Kidney (tissue), 14 donors: ENCODE data around the gene CKAP2L. TPM values are rescaled to one million over a fixed set of nuclear protein-coding genes. Genes with fewer than 3 reads are reported as not detected.

Source experiments
- DNase-seq, 5 donors: peaks; one replicate each; pipeline ENCODE4 v3.0.0-alpha.2; 2013 to 2020
- FAIRE-seq: peaks from 2 replicates; lab custom pipeline; 2012; peaks lifted over from hg19 to GRCh38; lab: Jason Lieb, UNC
- H3K27ac ChIP-seq, 2 donors: one replicate each; pipeline ENCODE4 v1.7.0; 2013; ENCODE audit warnings: low read depth in 2 of 2, low read length in 2 of 2, inconsistent platforms in 1 of 2
- H3K27me3 ChIP-seq: one replicate; pipeline ENCODE4 v1.7.1; 2013; ENCODE audit warnings: low read length, inconsistent platforms; ENCODE audit not compliant: control insufficient read depth, insufficient read depth
- H3K36me3 ChIP-seq, 3 donors: one replicate each; pipeline versions ENCODE4 v1.7.0 to v1.7.1; 2013; ENCODE audit warnings: low read length in 3 of 3, control low read depth in 1 of 3, inconsistent platforms in 1 of 3; ENCODE audit not compliant: insufficient read depth in 3 of 3, control insufficient read depth in 2 of 3
- H3K4me1 ChIP-seq, 3 donors: one replicate each; pipeline versions ENCODE4 v1.7.0 to v1.7.1; 2013; ENCODE audit warnings: low read length in 3 of 3, inconsistent platforms in 1 of 3, low read depth in 1 of 3; ENCODE audit not compliant: control insufficient read depth in 2 of 3, insufficient read depth in 2 of 3
- H3K4me3 ChIP-seq, 3 donors: one replicate each; pipeline versions ENCODE4 v1.7.0 to v1.8.1; 2013; ENCODE audit warnings: low read length in 3 of 3, control low read depth in 1 of 3, inconsistent platforms in 1 of 3
- H3K9ac ChIP-seq, 3 donors: one replicate each; pipeline versions ENCODE4 v1.7.0 to v1.7.1; 2013; ENCODE audit warnings: low read length in 3 of 3, control low read depth in 1 of 3, inconsistent platforms in 1 of 3
- H3K9me3 ChIP-seq, 3 donors: one replicate each; pipeline versions ENCODE4 v1.7.0 to v1.7.1; 2013; ENCODE audit warnings: low read length in 3 of 3, control low read depth in 1 of 3, inconsistent platforms in 1 of 3; ENCODE audit not compliant: control insufficient read depth in 2 of 3, insufficient read depth in 1 of 3
- CTCF ChIP-seq: IDR thresholded peaks from 3 replicates; pipeline ENCODE4 v1.5.1; 2012; ENCODE audit warnings: mild to moderate bottlenecking, moderate library complexity, borderline replicate concordance; ENCODE audit not compliant: insufficient read depth; ENCODE audit errors: extremely low read depth
- intact Hi-C: fragments of 100-400 bp; cut with DNase I; formaldehyde crosslinking; loops from one replicate; pipeline ENCODE4 v1.11.1; 2022
- polyA plus RNA-seq: library from polyadenylated mRNA; stranded (reverse); fragments of 350-450 nt; fragmentation: Illumina TruSeq; extraction: RNeasy Lipid Tissue Mini Kit (QIAGEN cat#74804); gene quantifications from one replicate; pipeline ENCODE4 v1.2.3, GENCODE V29; 2014; ENCODE audit warnings: low read depth, low replicate concordance; ENCODE audit not compliant: insufficient read depth
- total RNA-seq: library from RNA; stranded (reverse); fragmentation: NEBNext Ultra II Directional; extraction: Animal tissue kit (Norgen Biotek cat#: 25700); gene quantifications from one replicate; pipeline ENCODE4 v1.2.1, GENCODE V29; 2021
- donor health status: control.
- donor health status: control.
- donor health status: control.
- donor health status: control.
- donor health status: control.
- donor health status: DM: yes; HTN: yes; CAD: no.
- donor health status: Normal renal cell carcinoma (clear cell type).

CKAP2L gene
- total and polyA plus RNA-seq, 2 donors from 2014 or later, result 0.88 TPM; not detected in 1

DNA sequence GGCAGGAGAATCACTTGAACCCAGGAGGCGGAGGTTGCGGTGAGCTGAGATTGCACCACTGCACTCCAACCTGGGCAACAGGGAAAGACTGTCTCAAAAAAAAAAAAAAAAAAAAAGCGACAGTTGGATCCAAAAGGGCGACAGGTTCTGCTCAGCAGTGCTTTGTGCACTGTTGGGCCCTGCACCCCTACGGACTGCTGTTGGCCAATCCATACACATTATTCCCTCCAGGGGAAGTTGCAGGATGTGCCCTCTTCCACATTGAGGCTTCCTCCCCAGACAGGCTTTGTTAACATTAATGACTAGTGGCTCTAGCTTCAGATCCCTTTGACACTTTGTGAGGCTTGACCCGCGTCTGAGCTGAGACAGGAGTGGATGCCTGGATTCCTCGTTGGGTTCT lies 34.2 kb downstream of the CKAP2L start:
- FAIRE-seq, result no peak

DNA sequence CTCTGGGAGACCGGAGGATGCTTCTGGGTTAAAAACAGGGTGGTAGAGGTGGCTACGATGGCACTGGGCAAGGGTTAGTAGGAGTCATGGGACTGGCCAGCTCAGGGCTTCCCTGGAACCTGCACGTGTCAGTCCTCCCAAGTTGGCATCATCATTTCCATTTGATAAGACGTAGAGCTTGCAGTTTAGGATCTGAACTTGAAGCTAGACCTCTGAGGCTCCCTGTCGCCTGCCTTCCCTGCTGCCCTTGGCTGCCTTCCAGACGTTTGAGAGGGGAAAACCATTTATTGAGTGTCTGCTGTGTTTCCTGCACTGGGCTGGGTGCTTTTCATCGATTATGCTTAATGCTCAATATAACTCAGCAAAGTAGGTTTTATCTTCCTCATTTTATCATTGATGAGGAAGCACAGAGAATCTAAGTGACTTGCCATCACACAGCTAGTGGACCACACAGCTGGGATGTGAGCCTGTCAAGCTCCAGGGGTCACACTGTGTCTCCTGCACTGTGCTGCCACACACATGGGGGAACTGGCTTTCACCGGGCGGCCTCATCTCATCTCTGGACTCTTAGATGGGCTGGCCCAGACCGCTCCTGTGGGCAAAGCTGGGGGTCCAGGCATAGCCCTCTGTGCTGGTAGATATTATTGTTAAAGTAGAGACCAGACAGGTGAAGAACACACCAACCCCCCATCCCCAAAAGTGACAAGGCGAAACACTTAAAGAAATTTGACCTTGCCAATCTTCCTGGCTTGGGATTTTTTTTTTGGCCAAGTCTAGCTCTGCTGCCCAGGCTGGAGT lies 35.8 kb downstream of the CKAP2L start:
- no peak overlapping the region for H3K27ac ChIP-seq
- no peaks in the 10 kb centered on the region for H3K27me3 ChIP-seq
- H3K36me3 ChIP-seq, result no peaks in the 10 kb centered on the region
- no peak for DNase-seq
- TF ChIP-seq CTCF, result no peak
- FAIRE-seq, result no peak
- intact Hi-C loops, result loop anchor here (10.0 kb wide), 1 partner anchor 124 kb away; no protein-coding TSS in a partner anchor
- H3K4me3 ChIP-seq, result no peak overlapping the region
- no peaks in the 10 kb centered on the region for H3K9me3 ChIP-seq
- H3K9ac ChIP-seq, result no peak overlapping the region
- peaks cover 0 to 2% (median 0%) of the 10 kb centered on the region in 3 donors for H3K4me1 ChIP-seq

More for the DNA sequence above, 34.2 kb downstream of the CKAP2L start:
- Histone ChIP-seq H3K27me3 (no peaks in the 10 kb centered on the region), H3K4me1 (peaks cover 0 to 4% (median 2%) of the 10 kb centered on the region in 3 donors), H3K9ac (no peak overlapping the region), H3K36me3 (no peaks in the 10 kb centered on the region), H3K27ac (no peak overlapping the region), H3K9me3 (no peaks in the 10 kb centered on the region), H3K4me3 (no peak overlapping the region)
- intact Hi-C loops, result no loop called here
- DNase-seq, result no peak
- no peak for TF ChIP-seq CTCF

GRCh38 chr2:112728029-112728362 lies 36.4 kb downstream of the CKAP2L start:
- H3K9ac ChIP-seq, result no peak overlapping the region

More at GRCh38 chr2:112728029-112728362, 36.4 kb downstream of the CKAP2L start:
- intact Hi-C loops, result loop anchor here (10.0 kb wide), 1 partner anchor 123 kb away; no protein-coding TSS in a partner anchor
- TF ChIP-seq CTCF, result no peak
- no peak overlapping the region for H3K4me3 ChIP-seq
- H3K27me3 ChIP-seq, result no peaks in the 10 kb centered on the region
- H3K9me3 ChIP-seq, result no peaks in the 10 kb centered on the region
- H3K36me3 ChIP-seq, result no peaks in the 10 kb centered on the region
- DNase-seq, result no peak
- no peak overlapping the region for H3K27ac ChIP-seq
- peaks cover 0 to 2% (median 0%) of the 10 kb centered on the region in 3 donors for H3K4me1 ChIP-seq
- no peak for FAIRE-seq
